Measurements from ENCODE around the gene STRN.
"Not testable (repeated sequence)": the region's sequence is repeated elsewhere in the genome, so short reads cannot be mapped to it uniquely, and the experiment has no call there.

STRN gene

DNA sequence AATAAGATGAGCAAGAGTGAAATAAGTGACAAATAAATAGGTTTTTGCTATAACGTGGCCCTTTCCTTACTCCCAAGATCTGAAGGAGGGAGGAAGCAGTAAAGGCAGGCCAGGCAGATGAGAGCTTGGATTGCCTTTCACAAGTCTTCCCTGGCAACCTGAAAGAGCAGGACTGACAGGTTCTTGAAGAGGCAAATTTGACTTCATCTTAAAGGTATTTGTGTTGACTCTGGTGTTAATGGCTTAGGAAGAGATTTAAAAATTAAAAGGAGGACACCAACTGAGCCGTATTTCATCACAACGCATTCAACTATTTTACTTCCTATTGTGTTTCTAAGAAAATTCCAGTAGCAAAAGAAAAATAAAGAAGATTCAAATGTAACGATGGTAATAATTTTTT lies 3.2 kb downstream of the STRN start:
- H3K36me3 ChIP-seq (ENCODE audit: control insufficient read depth, insufficient read depth, low read length), result no peaks in the 10 kb centered on the region; the same call in 1 of the 2 replicates
- H3K27me3 ChIP-seq (ENCODE audit: control insufficient read depth, insufficient read depth, low read length), result no peaks in the 10 kb centered on the region
- H3K9ac ChIP-seq (ENCODE audit: low read depth, low read length), result peak overlapping the region; percentile 15; the same call in 1 of the 2 replicates
- peak overlapping the region; percentile 35; the same call in 1 of the 2 replicates for H3K4me3 ChIP-seq (ENCODE audit: low read depth, low read length)
- no peaks in the 10 kb centered on the region for H3K9me3 ChIP-seq (ENCODE audit: control insufficient read depth, insufficient read depth, low read length)
- H3K4me1 ChIP-seq (ENCODE audit: control insufficient read depth, insufficient read depth, low read length), result peaks cover 61% of the 10 kb centered on the region
- H3K27ac ChIP-seq (ENCODE audit: low read depth, low read length), result peak overlapping the region; percentile 87

DNA sequence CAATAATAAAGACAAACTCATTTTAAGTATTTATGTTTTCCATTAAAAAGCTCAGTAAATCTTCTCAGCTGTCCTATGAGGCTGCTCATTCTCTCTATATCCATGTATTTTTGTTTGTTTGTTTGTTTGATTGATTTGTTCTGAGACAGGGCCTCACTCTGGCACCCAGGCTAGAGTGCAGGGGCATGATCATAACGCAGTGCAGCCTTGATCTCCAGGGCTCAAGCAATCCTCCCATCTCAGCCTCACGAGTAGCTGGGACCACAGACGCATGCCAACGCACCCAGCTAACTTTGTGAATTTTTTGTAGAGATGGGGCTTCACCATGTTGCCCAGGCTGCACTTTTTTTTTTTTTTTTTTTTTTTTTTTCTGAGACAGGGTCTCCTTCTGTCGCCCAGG lies 5.6 kb downstream of the STRN start:
- peaks cover 64% of the 10 kb centered on the region for H3K4me1 ChIP-seq (ENCODE audit: control insufficient read depth, insufficient read depth, low read length)
- H3K9me3 ChIP-seq (ENCODE audit: control insufficient read depth, insufficient read depth, low read length), result no peaks in the 10 kb centered on the region
- no peaks in the 10 kb centered on the region; the same call in 1 of the 2 replicates for H3K36me3 ChIP-seq (ENCODE audit: control insufficient read depth, insufficient read depth, low read length)
- H3K4me3 ChIP-seq (ENCODE audit: low read depth, low read length), result no peak overlapping the region
- no peak overlapping the region for H3K9ac ChIP-seq (ENCODE audit: low read depth, low read length)
- no peak overlapping the region for H3K27ac ChIP-seq (ENCODE audit: low read depth, low read length)
- H3K27me3 ChIP-seq (ENCODE audit: control insufficient read depth, insufficient read depth, low read length), result no peaks in the 10 kb centered on the region

DNA sequence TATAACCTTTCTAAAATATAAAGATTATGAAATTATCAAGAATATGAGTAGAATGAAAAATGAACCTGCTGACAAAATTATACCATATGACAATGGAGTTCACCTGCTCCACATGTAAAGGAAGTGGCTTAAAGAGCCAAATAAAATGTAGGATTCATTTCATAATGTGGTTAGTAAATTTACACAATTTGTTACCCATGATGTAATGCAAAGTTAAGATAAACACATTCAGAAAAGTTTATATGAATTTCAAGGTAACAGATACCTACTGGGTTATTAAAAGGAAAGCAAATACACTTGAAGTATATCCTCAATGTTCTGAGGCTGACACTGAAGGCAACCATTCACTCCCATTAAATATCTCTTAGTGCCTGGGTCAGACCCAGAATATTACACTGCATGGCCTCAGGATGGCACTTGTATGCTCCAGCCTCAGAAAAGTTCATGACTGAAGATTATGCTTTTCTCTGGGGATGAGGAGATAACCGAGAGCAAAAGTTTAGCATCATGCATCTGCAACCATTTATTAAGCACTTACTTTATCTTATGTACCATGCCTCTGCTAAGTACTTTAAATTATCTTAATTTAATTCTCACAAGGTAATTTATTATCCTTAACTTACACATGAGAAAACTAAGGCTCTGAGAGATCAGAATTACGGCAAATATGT lies 6.2 kb downstream of the STRN start:
- no peak overlapping the region for H3K4me3 ChIP-seq (ENCODE audit: low read depth, low read length)
- H3K27me3 ChIP-seq (ENCODE audit: control insufficient read depth, insufficient read depth, low read length), result no peaks in the 10 kb centered on the region
- no peak overlapping the region for H3K27ac ChIP-seq (ENCODE audit: low read depth, low read length)
- peaks cover 69% of the 10 kb centered on the region for H3K4me1 ChIP-seq (ENCODE audit: control insufficient read depth, insufficient read depth, low read length)
- no peak overlapping the region for H3K9ac ChIP-seq (ENCODE audit: low read depth, low read length)
- no peaks in the 10 kb centered on the region for H3K9me3 ChIP-seq (ENCODE audit: control insufficient read depth, insufficient read depth, low read length)
- no peaks in the 10 kb centered on the region; the same call in 1 of the 2 replicates for H3K36me3 ChIP-seq (ENCODE audit: control insufficient read depth, insufficient read depth, low read length)

DNA sequence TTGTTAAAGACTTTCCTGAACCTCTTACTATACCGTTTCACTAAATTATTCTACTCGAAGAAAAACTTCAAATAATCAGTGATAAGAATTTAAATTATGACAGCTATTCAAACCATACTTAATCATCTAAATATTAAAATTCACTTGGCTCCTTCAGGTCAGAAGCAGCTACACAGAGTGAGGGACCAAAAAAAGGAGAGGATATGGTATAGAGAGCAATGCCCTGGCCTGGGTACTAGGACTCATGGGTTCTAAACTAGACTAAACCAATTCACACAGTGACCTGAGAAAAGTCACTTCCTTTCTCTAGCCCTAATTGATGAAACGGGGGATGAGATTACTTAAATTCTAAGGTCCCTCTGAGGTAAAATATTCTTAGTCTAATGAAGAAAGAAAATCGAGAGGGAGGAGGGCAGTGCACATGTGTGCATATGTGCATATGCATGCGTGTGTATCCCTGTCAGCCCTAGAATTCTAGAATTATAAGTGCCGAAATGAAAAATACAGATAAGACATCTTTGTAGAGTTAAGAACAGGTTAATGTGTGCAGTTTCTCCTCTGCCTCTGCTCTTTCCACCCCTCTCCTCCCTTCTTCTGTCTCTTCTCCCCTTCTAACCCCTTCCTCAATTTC lies 11.2 kb downstream of the STRN start:
- H3K27ac ChIP-seq (ENCODE audit: low read depth, low read length), result no peak overlapping the region
- no peak overlapping the region for H3K4me3 ChIP-seq (ENCODE audit: low read depth, low read length)
- no peaks in the 10 kb centered on the region for H3K27me3 ChIP-seq (ENCODE audit: control insufficient read depth, insufficient read depth, low read length)
- H3K9ac ChIP-seq (ENCODE audit: low read depth, low read length), result no peak overlapping the region
- H3K36me3 ChIP-seq (ENCODE audit: control insufficient read depth, insufficient read depth, low read length), result no peaks in the 10 kb centered on the region; the same call in 1 of the 2 replicates
- H3K9me3 ChIP-seq (ENCODE audit: control insufficient read depth, insufficient read depth, low read length), result no peaks in the 10 kb centered on the region
- H3K4me1 ChIP-seq (ENCODE audit: control insufficient read depth, insufficient read depth, low read length), result peaks cover 60% of the 10 kb centered on the region

DNA sequence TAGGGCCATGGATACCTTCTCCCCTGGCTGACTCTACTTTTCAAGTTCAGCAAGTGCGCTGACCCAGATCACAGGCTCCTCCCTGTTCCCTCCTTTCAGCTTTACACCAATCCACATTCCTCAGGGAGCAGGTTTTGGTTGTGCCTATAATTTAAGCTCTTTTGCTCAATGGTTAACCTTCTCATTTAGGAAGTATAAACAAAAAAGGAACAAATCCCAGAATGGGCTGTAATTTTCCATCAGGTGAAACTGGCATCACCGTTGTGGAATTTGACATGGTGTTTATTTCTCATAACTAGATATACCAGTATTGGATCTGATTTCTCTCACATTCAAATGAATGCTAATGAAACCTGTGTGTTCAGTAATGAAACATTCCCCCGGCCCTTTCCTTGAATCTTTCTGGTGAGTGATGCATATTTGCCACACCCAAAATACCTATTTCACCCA lies 13.6 kb downstream of the STRN start:
- H3K4me1 ChIP-seq (ENCODE audit: control insufficient read depth, insufficient read depth, low read length), result peaks cover 51% of the 10 kb centered on the region
- no peaks in the 10 kb centered on the region for H3K36me3 ChIP-seq (ENCODE audit: control insufficient read depth, insufficient read depth, low read length)
- H3K9me3 ChIP-seq (ENCODE audit: control insufficient read depth, insufficient read depth, low read length), result no peaks in the 10 kb centered on the region
- no peak overlapping the region for H3K9ac ChIP-seq (ENCODE audit: low read depth, low read length)
- no peak overlapping the region; the same call in 1 of the 2 replicates for H3K4me3 ChIP-seq (ENCODE audit: low read depth, low read length)
- no peak overlapping the region for H3K27ac ChIP-seq (ENCODE audit: low read depth, low read length)
- no peaks in the 10 kb centered on the region for H3K27me3 ChIP-seq (ENCODE audit: control insufficient read depth, insufficient read depth, low read length)

DNA sequence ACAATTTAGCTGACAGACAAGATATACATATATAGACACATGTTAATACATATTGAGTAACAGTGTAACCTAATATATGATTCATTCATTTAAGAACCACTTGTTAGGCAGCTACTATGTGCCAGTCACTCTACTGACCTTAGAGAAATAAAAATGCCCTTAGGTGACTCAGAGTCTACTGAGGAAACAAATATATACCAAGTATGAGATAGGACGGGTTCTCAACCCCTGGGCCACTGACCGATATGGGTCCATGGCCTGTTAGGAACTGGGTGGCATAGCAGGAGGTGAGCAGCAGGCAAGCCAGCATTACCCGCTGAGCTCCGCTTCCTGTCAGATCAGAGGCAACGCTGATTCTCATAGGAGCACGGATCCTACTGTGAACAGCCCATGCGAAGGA lies 14.8 kb downstream of the STRN start:
- Histone ChIP-seq H3K4me3 (ENCODE audit: low read depth, low read length) (no peak overlapping the region), H3K9ac (ENCODE audit: low read depth, low read length) (no peak overlapping the region), H3K36me3 (ENCODE audit: control insufficient read depth, insufficient read depth, low read length) (no peaks in the 10 kb centered on the region), H3K27me3 (ENCODE audit: control insufficient read depth, insufficient read depth, low read length) (no peaks in the 10 kb centered on the region), H3K4me1 (ENCODE audit: control insufficient read depth, insufficient read depth, low read length) (peaks cover 46% of the 10 kb centered on the region), H3K9me3 (ENCODE audit: control insufficient read depth, insufficient read depth, low read length) (no peaks in the 10 kb centered on the region), H3K27ac (ENCODE audit: low read depth, low read length) (no peak overlapping the region)

DNA sequence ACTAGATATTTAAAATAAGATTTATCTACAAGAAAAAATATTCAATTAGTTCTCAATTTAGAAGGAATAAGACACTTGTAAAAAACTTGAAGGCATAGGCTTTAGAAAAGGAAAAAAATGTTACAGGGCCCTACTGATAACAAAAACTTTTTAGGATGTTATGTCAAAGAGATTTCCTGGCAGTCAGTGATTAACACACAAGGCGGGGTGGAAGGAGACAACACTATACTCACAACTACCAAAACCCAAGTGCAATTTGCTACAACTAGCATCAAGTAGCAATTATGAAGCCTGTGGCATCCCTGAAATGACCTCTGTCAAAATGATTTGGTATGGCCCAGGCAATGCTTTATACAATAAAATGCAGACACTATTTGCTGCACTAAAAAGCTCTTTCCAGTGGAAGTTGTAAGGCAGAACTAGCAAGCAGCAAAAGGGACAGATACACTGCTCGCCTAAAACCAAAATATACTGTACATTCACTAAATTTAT lies 15.3 kb downstream of the STRN start:
- H3K9ac ChIP-seq (ENCODE audit: low read depth, low read length), result no peak overlapping the region
- no peaks in the 10 kb centered on the region for H3K36me3 ChIP-seq (ENCODE audit: control insufficient read depth, insufficient read depth, low read length)
- no peak overlapping the region for H3K4me3 ChIP-seq (ENCODE audit: low read depth, low read length)
- no peaks in the 10 kb centered on the region for H3K27me3 ChIP-seq (ENCODE audit: control insufficient read depth, insufficient read depth, low read length)
- no peaks in the 10 kb centered on the region for H3K9me3 ChIP-seq (ENCODE audit: control insufficient read depth, insufficient read depth, low read length)
- H3K4me1 ChIP-seq (ENCODE audit: control insufficient read depth, insufficient read depth, low read length), result peaks cover 41% of the 10 kb centered on the region
- H3K27ac ChIP-seq (ENCODE audit: low read depth, low read length), result no peak overlapping the region

DNA sequence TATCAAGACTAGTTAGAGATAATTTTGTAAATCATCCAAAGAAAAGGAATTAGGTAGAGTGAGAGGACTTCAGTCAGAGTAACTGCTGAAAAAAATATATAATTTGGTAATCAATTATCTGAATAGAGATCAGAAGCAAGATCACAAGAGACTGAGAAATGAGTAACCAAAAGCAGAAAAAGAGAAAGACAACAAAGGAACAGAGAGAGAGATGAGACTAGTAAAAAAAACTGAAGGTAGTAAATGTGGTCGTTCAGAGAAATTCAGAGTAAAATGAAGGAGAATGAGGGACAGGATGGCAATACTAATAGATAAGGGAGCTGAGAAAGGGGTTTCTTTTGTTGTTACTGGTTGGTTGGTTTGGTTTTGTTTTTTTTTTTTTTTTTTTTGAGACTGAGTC lies 16.5 kb downstream of the STRN start:
- H3K27me3 ChIP-seq (ENCODE audit: control insufficient read depth, insufficient read depth, low read length), result no peaks in the 10 kb centered on the region
- H3K9me3 ChIP-seq (ENCODE audit: control insufficient read depth, insufficient read depth, low read length), result no peaks in the 10 kb centered on the region
- H3K4me1 ChIP-seq (ENCODE audit: control insufficient read depth, insufficient read depth, low read length), result peaks cover 29% of the 10 kb centered on the region
- H3K4me3 ChIP-seq (ENCODE audit: low read depth, low read length), result no peak overlapping the region
- no peaks in the 10 kb centered on the region for H3K36me3 ChIP-seq (ENCODE audit: control insufficient read depth, insufficient read depth, low read length)
- H3K27ac ChIP-seq (ENCODE audit: low read depth, low read length), result no peak overlapping the region
- no peak overlapping the region for H3K9ac ChIP-seq (ENCODE audit: low read depth, low read length)

DNA sequence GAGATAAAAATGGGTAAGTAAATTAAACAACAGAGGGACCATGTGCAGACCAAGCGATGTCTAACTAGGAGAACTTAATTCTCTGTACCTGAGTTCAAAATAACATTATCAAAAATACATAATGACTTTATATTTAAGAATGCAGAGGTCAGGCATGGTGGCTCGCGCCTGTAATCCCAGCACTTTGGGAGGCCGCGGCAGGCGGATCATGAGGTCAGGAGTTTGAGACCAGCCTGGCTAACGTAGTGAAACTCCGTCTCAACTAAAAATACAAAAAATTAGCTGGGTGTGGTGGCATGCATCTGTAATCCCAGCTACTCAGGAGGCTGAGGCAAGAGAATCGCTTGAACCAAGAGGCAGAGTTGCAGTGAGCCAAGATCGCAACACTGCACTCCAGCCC lies 21.1 kb downstream of the STRN start:
- H3K27ac ChIP-seq (ENCODE audit: low read depth, low read length); H3K36me3 ChIP-seq (ENCODE audit: control insufficient read depth, insufficient read depth, low read length); H3K27me3 ChIP-seq (ENCODE audit: control insufficient read depth, insufficient read depth, low read length); H3K9ac ChIP-seq (ENCODE audit: low read depth, low read length); H3K4me1 ChIP-seq (ENCODE audit: control insufficient read depth, insufficient read depth, low read length); H3K9me3 ChIP-seq (ENCODE audit: control insufficient read depth, insufficient read depth, low read length); H3K4me3 ChIP-seq (ENCODE audit: low read depth, low read length): not testable (repeated sequence)

DNA sequence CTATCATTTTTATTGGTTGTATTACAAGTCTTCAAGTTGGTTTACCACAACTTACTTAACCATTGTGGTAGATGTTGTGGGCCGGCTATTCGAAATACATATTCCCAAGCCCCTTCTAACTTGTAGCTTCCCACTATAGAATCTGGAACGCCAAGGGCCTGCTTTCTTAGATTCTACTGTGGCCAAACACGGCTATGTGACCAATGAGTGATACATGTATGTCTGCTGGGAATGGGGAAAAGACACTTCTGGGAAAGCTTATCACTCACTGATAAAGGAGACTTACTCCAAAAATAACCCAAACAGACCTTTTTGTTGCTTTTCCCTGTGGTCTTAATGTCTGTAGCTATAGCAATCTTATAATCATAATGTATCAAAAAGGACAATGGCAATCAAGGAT lies 24.5 kb downstream of the STRN start:
- Histone ChIP-seq H3K9ac (ENCODE audit: low read depth, low read length) (no peak overlapping the region), H3K27ac (ENCODE audit: low read depth, low read length) (no peak overlapping the region), H3K36me3 (ENCODE audit: control insufficient read depth, insufficient read depth, low read length) (no peaks in the 10 kb centered on the region), H3K4me3 (ENCODE audit: low read depth, low read length) (no peak overlapping the region), H3K27me3 (ENCODE audit: control insufficient read depth, insufficient read depth, low read length) (no peaks in the 10 kb centered on the region), H3K9me3 (ENCODE audit: control insufficient read depth, insufficient read depth, low read length) (no peaks in the 10 kb centered on the region), H3K4me1 (ENCODE audit: control insufficient read depth, insufficient read depth, low read length) (no peaks in the 10 kb centered on the region)

DNA sequence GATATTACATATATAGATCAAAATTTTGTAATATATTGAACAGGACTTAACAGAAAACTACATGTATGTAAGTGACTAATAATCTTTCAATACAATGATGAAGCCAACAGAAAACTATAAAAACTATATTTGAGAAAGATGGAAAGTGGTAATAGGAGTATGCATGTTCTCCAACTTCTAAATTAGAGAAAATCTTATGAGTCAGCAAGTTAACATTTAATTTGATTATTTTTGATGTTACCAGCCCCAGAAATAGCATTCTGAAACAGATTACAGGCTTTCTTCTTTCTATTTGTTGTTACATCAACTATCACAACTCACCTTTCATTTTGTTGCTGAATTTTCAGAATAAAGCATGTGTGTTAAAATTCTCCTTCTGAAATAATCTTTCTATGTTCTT lies 29.8 kb downstream of the STRN start:
- H3K9ac ChIP-seq (ENCODE audit: low read depth, low read length), result not testable (repeated sequence)

More for the DNA sequence above, 29.8 kb downstream of the STRN start:
- H3K4me1 ChIP-seq (ENCODE audit: control insufficient read depth, insufficient read depth, low read length); H3K36me3 ChIP-seq (ENCODE audit: control insufficient read depth, insufficient read depth, low read length); H3K4me3 ChIP-seq (ENCODE audit: low read depth, low read length); H3K27ac ChIP-seq (ENCODE audit: low read depth, low read length); H3K9me3 ChIP-seq (ENCODE audit: control insufficient read depth, insufficient read depth, low read length); H3K27me3 ChIP-seq (ENCODE audit: control insufficient read depth, insufficient read depth, low read length): not testable (repeated sequence)

Measured in HUES48 (cell line).